Medulla oblongata (tissue), 1 donor: ENCODE results near the gene GINS1.

ENCODE experiments used
- DNase-seq: peaks from one replicate; pipeline ENCODE4 v3.0.0-alpha.2; 2015; ENCODE audit errors: extremely low spot score

GINS1 gene

DNA sequence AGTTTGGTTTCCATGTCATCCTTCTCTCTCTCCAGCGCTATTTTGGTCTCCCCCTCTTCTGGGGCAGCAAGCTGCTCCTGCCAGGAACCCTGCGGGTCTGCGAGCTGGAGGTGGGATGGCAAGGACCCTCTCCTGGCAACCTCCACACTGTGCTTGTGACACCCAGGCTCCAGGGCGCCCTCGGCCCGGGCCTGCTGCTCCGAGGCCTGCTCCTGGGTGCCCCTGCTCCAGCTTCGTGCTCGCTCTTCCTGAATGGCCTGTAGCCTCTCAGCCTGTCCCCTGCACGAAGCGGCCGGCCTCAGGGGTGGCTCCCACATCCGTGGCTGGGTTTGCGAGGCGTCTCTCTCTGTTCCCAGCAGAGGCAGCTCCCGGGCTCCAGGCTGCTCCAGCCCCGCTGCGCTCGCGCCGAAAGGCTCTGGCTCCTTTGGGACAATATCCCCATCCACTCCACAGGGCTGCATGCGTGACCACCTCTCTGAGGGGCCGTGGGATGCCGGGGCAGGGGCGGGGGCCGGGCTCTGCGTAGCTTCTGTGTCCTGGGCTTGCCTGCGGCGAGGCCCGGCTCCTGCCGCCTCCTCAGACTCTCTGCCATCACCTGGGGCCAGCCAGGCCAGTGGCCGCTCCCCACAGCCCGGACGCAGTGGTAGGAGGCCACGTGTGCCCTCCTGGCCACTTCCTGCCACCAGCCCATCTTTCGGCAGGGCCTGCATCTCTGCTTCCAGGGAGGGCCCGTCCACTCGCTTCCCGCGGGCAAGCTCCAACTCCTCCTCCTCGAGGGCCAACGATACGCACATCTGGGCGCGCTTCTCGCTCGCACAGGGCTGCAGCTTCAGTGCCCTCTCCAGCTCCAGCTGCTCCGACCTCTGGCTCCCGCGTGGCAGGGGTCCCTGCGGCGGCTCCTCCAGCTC, 68.9 kb downstream of the GINS1 start:
- DNase-seq: no peak

- no peak for DNase-seq
Observed at GRCh38 chr20:25477014-25477882, 69.8 kb downstream of the GINS1 start.

- DNase-seq: no peak
Observed at GRCh38 chr20:25478889-25479568, 71.6 kb downstream of the GINS1 start.

DNA sequence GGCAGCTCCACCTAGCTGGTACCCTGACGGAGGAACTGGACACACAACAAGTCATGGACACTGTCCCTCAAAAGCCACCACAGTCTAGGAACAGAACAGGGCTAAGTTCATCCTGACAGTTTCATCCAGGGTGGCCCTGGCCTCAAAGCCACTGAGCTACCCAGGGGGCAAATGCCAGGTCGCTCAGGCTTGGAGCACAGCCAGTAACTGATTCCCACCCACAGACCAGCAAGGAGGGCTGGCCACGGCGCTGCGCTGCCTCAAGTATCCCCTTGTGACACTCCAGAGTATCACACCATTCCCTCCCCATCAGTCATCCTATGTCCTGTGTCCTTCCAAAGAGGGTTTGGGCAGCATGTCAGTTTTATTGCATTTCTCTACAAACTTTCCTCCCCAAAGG, 72.2 kb downstream of the GINS1 start:
- no peak for DNase-seq

GRCh38 chr20:25480156-25480555, 72.7 kb downstream of the GINS1 start:
- DNase-seq: no peak

GRCh38 chr20:25480797-25481196, 73.3 kb downstream of the GINS1 start:
- DNase-seq: no peak

DNA sequence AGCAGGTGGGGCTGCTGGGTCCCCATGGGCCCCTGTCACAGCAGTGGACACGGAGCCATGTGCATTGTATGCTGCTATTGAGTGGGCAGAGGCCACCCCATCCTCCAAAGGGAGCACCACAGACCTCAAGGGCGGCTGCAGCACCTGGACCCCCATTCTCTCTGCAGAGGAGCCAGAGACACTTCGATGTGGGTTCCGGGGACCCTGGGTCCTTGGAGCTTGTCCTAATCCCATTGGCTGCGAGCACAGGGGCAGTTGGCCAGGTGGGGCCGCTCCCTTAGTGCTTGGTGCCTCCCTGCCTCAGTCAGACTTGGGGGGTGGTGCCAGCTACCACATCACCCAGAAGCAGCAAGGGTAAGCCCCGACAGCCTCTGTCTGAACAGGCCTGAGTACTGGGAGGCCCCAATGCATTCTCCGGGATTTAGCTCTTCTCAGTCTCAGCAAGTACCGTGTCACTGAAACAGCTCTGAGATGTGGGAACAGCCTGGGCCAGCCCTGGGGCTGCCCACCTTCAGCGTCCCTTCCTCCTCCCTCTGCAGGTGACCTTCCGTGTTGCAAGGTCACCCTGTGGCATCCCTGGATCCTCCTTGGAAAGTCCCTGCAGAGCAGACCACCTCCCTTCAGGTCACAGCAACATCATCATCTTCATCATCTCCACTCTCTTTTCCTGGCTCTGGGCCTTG, 73.9 kb downstream of the GINS1 start:
- no peak for DNase-seq

DNA sequence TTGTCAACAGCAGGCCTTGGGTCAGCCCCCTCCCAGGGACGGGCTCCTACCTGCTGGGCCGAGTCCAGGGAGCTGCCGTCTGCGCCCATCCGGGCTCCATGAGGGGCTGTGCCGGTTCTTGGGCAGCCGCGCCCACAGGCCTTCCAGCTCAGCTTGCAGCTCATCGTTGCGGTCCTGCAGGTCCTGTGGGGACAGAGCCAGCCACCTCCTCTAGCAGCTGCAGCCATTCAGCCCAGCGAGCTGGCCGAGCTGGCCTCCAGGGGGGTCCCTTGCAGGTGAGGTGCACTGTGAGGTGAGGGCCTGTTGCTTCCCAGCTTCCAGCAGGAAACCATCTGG, 74.4 kb downstream of the GINS1 start:
- DNase-seq: no peak

DNA sequence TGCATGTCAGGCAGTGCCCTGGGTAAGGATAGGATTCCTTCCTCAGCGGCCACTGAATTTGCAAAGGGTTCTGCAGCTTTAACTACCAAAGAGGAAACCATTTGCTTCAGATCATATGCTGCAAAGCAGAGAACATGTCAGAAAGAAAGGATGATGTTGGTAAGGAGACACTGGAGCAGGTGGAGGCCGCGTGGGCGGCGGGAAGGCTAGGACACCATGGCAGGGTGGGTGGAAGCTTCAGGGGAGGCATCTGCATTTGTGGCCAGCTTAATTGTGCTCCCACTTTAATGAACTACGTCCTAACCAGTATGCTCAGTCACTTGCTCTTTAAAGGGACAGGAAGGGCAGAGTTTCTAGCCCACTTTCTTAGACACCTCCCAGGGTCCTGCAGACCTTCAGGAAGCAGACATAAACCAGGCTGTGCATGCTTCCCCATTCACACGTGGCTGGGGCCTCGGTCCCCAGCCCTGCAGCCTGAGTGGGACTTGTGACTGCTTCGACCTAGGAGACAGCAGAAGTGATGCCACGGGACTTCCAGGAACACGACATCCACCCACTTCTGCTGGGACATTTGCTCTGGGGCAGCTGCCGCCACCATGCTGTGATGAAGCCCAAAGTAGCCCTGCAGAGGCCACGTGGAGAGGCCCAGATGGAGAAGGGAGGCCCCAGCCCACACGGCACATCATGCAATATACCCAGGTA, 76.1 kb downstream of the GINS1 start:
- no peak for DNase-seq

DNA sequence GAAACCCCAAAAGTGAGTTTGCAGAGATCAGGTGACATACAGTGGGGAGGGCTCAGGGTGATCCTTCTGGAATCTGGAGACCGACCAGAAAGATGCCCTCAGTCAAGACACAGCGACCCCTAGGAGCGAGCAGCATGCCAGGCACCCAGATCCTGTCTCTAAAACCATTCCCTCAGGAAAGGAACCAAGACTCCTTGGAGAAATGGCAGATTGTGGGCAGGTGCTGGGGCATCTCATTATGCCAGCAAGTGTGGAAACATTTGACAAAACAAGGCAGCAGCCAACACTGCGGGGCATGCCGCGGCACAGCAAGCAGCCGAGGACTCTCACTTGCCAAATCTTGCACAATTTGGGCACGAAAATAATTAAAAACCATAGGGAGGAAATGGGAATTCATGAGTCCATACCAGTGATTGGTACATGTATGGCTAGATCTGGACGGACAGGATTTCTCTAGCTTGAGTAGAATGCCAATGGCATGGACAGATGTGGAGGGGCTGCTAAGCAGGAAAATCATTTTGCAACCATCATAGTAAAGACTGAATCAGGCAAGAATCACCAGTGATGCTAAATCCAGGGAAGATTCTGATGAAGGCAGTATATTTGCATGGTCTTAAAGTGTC, 76.9 kb downstream of the GINS1 start:
- no peak for DNase-seq

- no peak for DNase-seq
Observed at GRCh38 chr20:25484911-25485511, 77.5 kb downstream of the GINS1 start.

DNA sequence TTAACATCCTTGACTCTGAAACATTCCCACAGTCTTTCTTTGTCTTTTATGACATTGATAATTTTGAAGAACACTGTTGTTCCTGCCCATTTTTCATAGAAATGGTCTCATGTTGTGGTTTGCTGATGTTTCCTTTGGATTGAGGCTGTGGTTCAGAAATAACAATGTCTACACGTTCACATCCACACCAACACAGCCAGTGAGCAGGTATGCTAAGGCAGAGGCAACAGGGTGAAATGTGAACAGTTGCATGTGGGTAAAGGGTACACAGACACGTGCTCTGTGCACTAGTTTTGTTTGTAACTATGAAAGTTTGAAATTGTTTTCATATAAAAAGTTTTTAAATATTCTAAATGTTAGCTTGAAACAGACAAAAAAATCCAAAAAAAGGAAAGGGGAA, 78.4 kb downstream of the GINS1 start:
- DNase-seq: no peak

- DNase-seq: no peak
Observed at GRCh38 chr20:25486377-25486776, 78.9 kb downstream of the GINS1 start.

DNA sequence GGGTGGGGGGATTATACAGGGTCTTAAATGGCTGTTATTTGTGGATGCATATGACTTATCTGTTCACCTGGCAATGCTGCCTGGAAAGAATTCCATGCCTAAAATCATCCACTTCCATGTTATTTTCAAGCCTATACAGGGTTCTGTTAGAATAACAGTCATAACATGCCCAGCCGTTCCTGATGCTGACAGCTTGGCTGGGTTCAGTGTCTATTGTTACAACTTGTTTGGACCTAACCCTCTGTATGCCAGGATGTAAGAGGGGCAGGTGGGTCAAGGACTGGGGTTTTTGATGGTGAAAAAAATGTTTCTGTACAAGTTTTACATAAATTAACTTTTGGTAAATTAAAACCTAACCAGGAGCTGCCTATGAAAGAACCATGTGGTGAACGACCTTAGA, 79.8 kb downstream of the GINS1 start:
- DNase-seq: no peak

GRCh38 chr20:25487975-25488374, 80.5 kb downstream of the GINS1 start:
- no peak for DNase-seq

- DNase-seq: no peak
Observed at GRCh38 chr20:25489221-25489871, 81.9 kb downstream of the GINS1 start.

GRCh38 chr20:25490656-25491445, 83.4 kb downstream of the GINS1 start:
- DNase-seq: no peak

- DNase-seq: no peak
Observed at GRCh38 chr20:25491446-25492038, 84.1 kb downstream of the GINS1 start.

GRCh38 chr20:25493137-25493536, 85.7 kb downstream of the GINS1 start:
- DNase-seq: no peak
